ENCODE measurements around the gene DDI1. TPM values are rescaled to one million over a fixed set of nuclear protein-coding genes. Genes with fewer than 3 reads are reported as not detected.

DDI1 gene
- total and polyA plus RNA-seq, 2 of the 13 experiments (the other 11 are each of a cell fraction or from before 2014, with no cell fraction given), result not detected

DNA sequence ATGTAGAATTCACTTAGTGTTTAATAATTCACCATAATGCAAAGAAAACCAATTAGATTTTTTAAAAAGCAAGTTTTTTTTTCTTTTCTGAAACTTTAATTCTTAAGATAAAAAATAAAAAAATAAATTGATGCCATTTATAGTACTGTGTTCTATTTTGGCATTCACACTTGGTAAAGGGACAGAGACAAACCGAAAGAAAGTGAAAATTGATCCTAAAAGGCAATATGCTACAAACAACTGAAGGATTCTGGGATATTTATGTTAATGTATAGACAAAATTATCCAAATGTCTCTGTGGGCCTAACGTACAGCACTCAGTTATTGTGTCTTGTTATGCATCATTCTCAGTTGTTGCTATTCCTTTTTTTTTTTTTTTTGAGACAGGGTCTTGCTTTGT, 41.9 kb upstream of the DDI1 start:
- no peak for ATAC-seq
- H4K20me1 ChIP-seq (ENCODE audit: insufficient read depth, low read length), result no peaks in the 10 kb centered on the region
- no TSS peak for BruUV-seq (replicated peaks)
- ChIA-PET POLR2A (no interaction called here), CTCF (ENCODE audit: low intra/inter-chr PET ratio, low total read pairs) (no interaction called here)
- H3K27ac ChIP-seq (ENCODE audit: extremely low read length, insufficient read depth, low read length), result no peak overlapping the region
- no peak overlapping the region for H3K4me2 ChIP-seq (ENCODE audit: low read depth, low read length)
- in situ Hi-C loops (cut with HindIII; ENCODE audit: extremely low pct_ligation_motif_present, low pct_unique_long_range_greater_than_20kb) (no loop called here), intact Hi-C loops (cut with micrococcal nuclease; ENCODE audit: unreplicated experiment) (no loop called here)
- H3K4me3 ChIP-seq (replicated peaks in 1 of 3; ENCODE audit: insufficient read depth in 1 of 3, low read depth in 2 of 3, low read length in 3 of 3), result no peak overlapping the region
- WGBS (ENCODE audit: low lambda C conversion rate), result 6% methylated on average over 2 of the region's 2 CpGs
- H3K27me3 ChIP-seq (ENCODE audit: control insufficient read depth in 1 of 2, insufficient read depth in 2 of 2, low read length in 2 of 2), result no peaks in the 10 kb centered on the region
- TF ChIP-seq ZNF282 (IDR thresholded peaks at IDR 0.05; ENCODE audit: partially characterized antibody), result no peak
- no peak for TF ChIP-seq ZNF446 (CRISPR knock-in tag; IDR thresholded peaks at IDR 0.05)
- no peak for TF ChIP-seq NFE2 (CRISPR knock-in tag; IDR thresholded peaks at IDR 0.05)
- TF ChIP-seq FOXJ3 (CRISPR knock-in tag; IDR thresholded peaks at IDR 0.05; ENCODE audit: borderline replicate concordance), result no peak
- TF ChIP-seq, protein P1, sequence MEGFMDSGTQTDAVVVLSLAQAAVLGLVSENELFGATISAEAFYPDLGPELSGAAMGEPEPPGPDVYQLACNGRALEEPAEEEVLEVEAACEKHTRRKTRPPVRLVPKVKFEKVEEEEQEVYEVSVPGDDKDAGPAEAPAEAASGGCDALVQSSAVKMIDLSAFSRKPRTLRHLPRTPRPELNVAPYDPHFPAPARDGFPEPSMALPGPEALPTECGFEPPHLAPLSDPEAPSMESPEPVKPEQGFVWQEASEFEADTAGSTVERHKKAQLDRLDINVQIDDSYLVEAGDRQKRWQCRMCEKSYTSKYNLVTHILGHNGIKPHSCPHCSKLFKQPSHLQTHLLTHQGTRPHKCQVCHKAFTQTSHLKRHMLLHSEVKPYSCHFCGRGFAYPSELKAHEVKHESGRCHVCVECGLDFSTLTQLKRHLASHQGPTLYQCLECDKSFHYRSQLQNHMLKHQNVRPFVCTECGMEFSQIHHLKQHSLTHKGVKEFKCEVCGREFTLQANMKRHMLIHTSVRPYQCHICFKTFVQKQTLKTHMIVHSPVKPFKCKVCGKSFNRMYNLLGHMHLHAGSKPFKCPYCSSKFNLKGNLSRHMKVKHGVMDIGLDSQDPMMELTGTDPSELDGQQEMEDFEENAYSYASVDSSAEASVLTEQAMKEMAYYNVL (CRISPR knock-in tag; IDR thresholded peaks at IDR 0.05; ENCODE audit: borderline replicate concordance), result no peak
- TF ChIP-seq ZNF20 (CRISPR knock-in tag; IDR thresholded peaks at IDR 0.05), result no peak
- TF ChIP-seq, protein P2, sequence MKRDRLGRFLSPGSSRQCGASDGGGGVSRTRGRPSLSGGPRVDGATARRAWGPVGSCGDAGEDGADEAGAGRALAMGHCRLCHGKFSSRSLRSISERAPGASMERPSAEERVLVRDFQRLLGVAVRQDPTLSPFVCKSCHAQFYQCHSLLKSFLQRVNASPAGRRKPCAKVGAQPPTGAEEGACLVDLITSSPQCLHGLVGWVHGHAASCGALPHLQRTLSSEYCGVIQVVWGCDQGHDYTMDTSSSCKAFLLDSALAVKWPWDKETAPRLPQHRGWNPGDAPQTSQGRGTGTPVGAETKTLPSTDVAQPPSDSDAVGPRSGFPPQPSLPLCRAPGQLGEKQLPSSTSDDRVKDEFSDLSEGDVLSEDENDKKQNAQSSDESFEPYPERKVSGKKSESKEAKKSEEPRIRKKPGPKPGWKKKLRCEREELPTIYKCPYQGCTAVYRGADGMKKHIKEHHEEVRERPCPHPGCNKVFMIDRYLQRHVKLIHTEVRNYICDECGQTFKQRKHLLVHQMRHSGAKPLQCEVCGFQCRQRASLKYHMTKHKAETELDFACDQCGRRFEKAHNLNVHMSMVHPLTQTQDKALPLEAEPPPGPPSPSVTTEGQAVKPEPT (CRISPR knock-in tag; IDR thresholded peaks at IDR 0.05; ENCODE audit: low read depth), result no peak
- no peak for TF ChIP-seq FOXK2 (IDR thresholded peaks at IDR 0.05)
- no peak overlapping the region for H3K9ac ChIP-seq (ENCODE audit: insufficient read depth, low read depth, low read length)
- no peak for FAIRE-seq
- no peak for DNase-seq (ENCODE audit: low spot score)
- no peak overlapping the region for H2AFZ ChIP-seq (ENCODE audit: low read length)
- H3K9me3 ChIP-seq (ENCODE audit: low read length), result no peaks in the 10 kb centered on the region
- no peaks in the 10 kb centered on the region for H3K79me2 ChIP-seq (ENCODE audit: insufficient read depth, low read length)
- no peaks in the 10 kb centered on the region for H3K4me1 ChIP-seq (ENCODE audit: insufficient read depth, low read length)
- H3K36me3 ChIP-seq (replicated peaks in 1 of 2; ENCODE audit: control insufficient read depth in 1 of 2, insufficient read depth in 2 of 2, low read length in 2 of 2), result no peaks in the 10 kb centered on the region
